Lung (tissue), 12 donors: Measurements from ENCODE around the gene CBX4. TPM values are rescaled to one million over a fixed set of nuclear protein-coding genes. Genes with fewer than 3 reads are reported as not detected.

ENCODE experiments used
- ATAC-seq: fragments of 200-7000 bp; cut with Tn5 transposase; one replicate; pipeline ENCODE4 v1.9.1; 2020; ENCODE audit warnings: moderate number of reproducible peaks; ENCODE audit not compliant: insufficient read depth, low FRiP score
- DNase-seq, 3 donors: peaks; one replicate each; pipeline ENCODE4 v3.0.0-alpha.2; 2013 to 2017
- H3K27ac ChIP-seq, 2 donors: one replicate each; pipeline ENCODE4 v1.5.1; 2013; ENCODE audit warnings: mild to moderate bottlenecking in 2 of 2, moderate library complexity in 2 of 2, control low read depth in 1 of 2, inconsistent platforms in 1 of 2, low read depth in 1 of 2, low read length in 1 of 2
- H3K27me3 ChIP-seq, 3 donors: one replicate each; pipeline ENCODE4 v1.5.1; 2013; ENCODE audit warnings: low read length in 2 of 3; ENCODE audit not compliant: control insufficient read depth in 3 of 3, insufficient read depth in 3 of 3
- H3K36me3 ChIP-seq, 4 donors: one replicate each; pipeline ENCODE4 v1.5.1; 2013; ENCODE audit warnings: low read length in 4 of 4, mild to moderate bottlenecking in 1 of 4, moderate library complexity in 1 of 4; ENCODE audit not compliant: control insufficient read depth in 4 of 4, insufficient read depth in 4 of 4
- H3K4me1 ChIP-seq, 5 donors: one replicate each; pipeline ENCODE4 v1.5.1; 2013; ENCODE audit warnings: low read length in 5 of 5, mild to moderate bottlenecking in 2 of 5, moderate library complexity in 1 of 5; ENCODE audit not compliant: control insufficient read depth in 5 of 5, insufficient read depth in 5 of 5
- H3K4me3 ChIP-seq: one replicate; pipeline ENCODE4 v1.5.1; 2013; ENCODE audit warnings: mild to moderate bottlenecking, control low read depth, moderate library complexity
- H3K9ac ChIP-seq, 2 donors: one replicate each; pipeline ENCODE4 v1.5.1; 2013; ENCODE audit warnings: low read length in 2 of 2, control low read depth in 1 of 2; ENCODE audit not compliant: insufficient read depth in 1 of 2
- H3K9me3 ChIP-seq, 4 donors: one replicate each; pipeline ENCODE4 v1.5.1; 2013; ENCODE audit warnings: low read length in 3 of 4, mild to moderate bottlenecking in 1 of 4, moderate library complexity in 1 of 4; ENCODE audit not compliant: control insufficient read depth in 4 of 4, insufficient read depth in 3 of 4
- WGBS, 2 donors: extraction: QIAGEN DNeasy Blood & Tissue Kit; methylation state at CpG; one replicate each; pipeline ENCODE4 v1.1.7; 2013; 5-methylcytosine and 5-hydroxymethylcytosine counted together
- polyA plus RNA-seq, 2 donors: library from polyadenylated mRNA; stranded (reverse); fragments of 200-250 nt; gene quantifications; one replicate each; pipeline ENCODE4 v1.2.1, GENCODE V29; 2013
- total RNA-seq, 2 donors: library from RNA; depleted of rRNA in 1 of 2; stranded (reverse); fragments of >200 nt in 1 of 2; gene quantifications; one replicate each; pipeline ENCODE4 v1.2.1, GENCODE V29; 2014 to 2021
- TF ChIP-seq, protein P1 (sequence below): IDR thresholded peaks from 2 replicates; pipeline ENCODE4 v1.5.1; 2012; ENCODE audit warnings: mild to moderate bottlenecking; ENCODE audit errors: control extremely low read depth, extremely low read depth
- donor health status: control.
- donor health status: control.
- donor health status: Bipolar disorder and iron deficiency.
- donor health status: healthy.
- donor health status: DM: yes; HTN: yes; CAD: no.

CBX4 gene
- total and polyA plus RNA-seq, 4 donors: 12.8 to 32.0 (median 17.5) TPM

DNA sequence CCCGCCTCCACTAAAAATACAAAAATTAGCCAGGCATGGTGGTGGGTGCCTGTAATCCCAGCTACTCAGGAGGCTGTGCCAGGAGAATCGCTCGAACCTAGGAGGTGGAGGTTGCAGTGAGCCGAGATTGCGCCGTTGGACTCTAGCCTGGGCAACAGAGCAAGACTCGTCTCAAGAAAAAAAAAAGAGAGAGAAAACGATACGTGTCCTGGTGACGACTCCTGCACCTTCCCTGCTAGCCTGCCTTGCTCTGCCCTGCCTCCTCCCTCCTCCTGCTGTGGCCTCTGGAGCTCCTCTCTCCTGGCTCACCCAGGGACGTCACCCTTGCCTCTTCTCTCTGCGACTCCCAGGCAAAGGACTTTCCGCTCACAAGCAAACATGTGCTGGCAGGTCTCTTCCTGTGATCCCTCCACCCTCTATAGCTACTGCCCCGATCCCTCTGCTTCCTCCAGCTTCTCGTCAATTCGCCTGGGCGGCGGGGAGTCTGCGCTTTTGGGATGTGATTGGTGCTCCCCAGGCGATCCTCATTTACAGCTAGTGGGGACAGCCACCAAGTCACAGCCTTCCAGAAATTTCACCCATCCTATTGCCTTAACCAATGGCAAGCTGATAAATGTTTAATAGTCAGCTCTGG, 25.5 kb upstream of the CBX4 start:
- peaks cover 0 to 13% (median 0%) of the 10 kb centered on the region in 5 donors for H3K4me1 ChIP-seq
- no peak for DNase-seq
- no peak overlapping the region for H3K4me3 ChIP-seq
- no peaks in the 10 kb centered on the region for H3K36me3 ChIP-seq
- H3K9ac ChIP-seq: no peak overlapping the region
- H3K27me3 ChIP-seq: peaks cover 0 to 11% (median 6%) of the 10 kb centered on the region in 3 donors
- WGBS, 2 donors: 78 to 84% methylated on average over 19 to 20 of the region's 20 CpGs
- no peak overlapping the region for H3K27ac ChIP-seq
- no peaks in the 10 kb centered on the region for H3K9me3 ChIP-seq
- TF ChIP-seq, protein P1, sequence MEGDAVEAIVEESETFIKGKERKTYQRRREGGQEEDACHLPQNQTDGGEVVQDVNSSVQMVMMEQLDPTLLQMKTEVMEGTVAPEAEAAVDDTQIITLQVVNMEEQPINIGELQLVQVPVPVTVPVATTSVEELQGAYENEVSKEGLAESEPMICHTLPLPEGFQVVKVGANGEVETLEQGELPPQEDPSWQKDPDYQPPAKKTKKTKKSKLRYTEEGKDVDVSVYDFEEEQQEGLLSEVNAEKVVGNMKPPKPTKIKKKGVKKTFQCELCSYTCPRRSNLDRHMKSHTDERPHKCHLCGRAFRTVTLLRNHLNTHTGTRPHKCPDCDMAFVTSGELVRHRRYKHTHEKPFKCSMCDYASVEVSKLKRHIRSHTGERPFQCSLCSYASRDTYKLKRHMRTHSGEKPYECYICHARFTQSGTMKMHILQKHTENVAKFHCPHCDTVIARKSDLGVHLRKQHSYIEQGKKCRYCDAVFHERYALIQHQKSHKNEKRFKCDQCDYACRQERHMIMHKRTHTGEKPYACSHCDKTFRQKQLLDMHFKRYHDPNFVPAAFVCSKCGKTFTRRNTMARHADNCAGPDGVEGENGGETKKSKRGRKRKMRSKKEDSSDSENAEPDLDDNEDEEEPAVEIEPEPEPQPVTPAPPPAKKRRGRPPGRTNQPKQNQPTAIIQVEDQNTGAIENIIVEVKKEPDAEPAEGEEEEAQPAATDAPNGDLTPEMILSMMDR: no peak
- no peak for ATAC-seq

DNA sequence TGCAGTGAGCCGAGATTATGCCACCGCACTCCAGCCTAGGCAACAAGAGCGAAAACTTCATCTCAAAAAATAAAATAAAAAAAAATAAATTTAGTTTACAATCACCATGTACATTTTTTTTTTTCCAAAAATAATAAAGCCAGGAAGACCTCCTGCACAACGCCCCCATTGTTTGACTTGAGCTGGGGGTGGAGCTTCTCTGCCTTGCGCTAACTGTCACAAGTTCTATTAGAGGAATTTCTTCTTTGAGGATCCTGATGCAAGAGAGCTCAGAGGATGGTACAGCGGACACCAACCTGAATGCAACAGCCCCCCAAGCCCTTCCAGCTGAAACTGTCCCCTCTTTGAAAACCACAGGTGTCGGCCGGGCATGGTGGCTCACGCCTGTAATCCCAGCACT, 24.9 kb upstream of the CBX4 start:
- peaks cover 0 to 13% (median 0%) of the 10 kb centered on the region in 5 donors for H3K4me1 ChIP-seq
- H3K9me3 ChIP-seq: no peaks in the 10 kb centered on the region
- ATAC-seq (no peak), DNase-seq (no peak)
- no peaks in the 10 kb centered on the region for H3K36me3 ChIP-seq
- H3K4me3 ChIP-seq: no peak overlapping the region
- H3K9ac ChIP-seq: no peak overlapping the region
- TF ChIP-seq, protein P1: no peak
- WGBS, 2 donors: 87 to 89% methylated on average over 9 of the region's 9 CpGs
- H3K27ac ChIP-seq: no peak overlapping the region
- H3K27me3 ChIP-seq: peaks cover 0 to 11% (median 6%) of the 10 kb centered on the region in 3 donors

DNA sequence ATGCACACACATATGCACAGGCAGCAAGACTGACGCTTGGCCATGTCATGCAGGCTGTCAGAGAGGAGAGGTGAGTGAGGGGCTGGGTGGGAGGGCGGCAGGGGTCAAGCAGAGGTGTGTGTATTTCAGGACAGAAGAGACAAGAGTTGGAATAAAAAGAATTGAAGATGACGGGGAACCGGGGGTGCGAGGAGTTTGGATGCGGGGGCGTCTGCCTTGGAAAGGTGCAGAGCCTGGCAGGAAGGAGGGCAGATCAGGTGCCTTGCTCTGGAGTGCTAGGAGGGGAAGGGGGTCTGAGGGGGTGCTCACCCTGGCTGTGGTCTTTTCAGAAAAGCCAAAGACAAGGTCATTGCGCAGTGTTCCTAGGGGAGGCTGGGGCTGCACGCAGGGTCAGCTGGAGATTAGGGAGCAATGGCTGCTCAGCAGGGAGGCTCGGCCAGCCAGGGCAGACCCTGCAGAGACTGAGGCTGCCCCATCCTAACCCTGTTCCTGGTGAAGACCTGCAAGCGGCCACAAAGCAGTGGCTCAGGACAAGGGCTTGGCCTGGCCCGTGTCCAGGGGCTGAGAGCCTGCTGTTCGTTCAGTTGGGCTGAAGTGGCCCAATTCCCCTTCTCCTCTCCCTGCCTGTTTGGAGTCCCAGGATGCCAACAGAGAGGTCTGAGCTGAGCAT, 23.7 kb upstream of the CBX4 start:
- Histone ChIP-seq H3K36me3 (no peaks in the 10 kb centered on the region), H3K27me3 (peaks cover 0 to 11% (median 6%) of the 10 kb centered on the region in 3 donors), H3K4me1 (peaks cover 0 to 13% (median 0%) of the 10 kb centered on the region in 5 donors), H3K9ac (no peak overlapping the region), H3K9me3 (no peaks in the 10 kb centered on the region), H3K4me3 (no peak overlapping the region), H3K27ac (no peak overlapping the region)
- TF ChIP-seq, protein P1: no peak
- no peak for ATAC-seq
- 73 to 81% methylated on average over 13 of the region's 13 CpGs for WGBS, 2 donors
- no peak for DNase-seq
